ENCODE data around the gene DISP2. TPM values are rescaled to one million over a fixed set of nuclear protein-coding genes. Genes with fewer than 3 reads are reported as not detected.
A peak's percentile ranks its signal among the peaks of the same experiment; 100 is the strongest.

DISP2 gene
- total RNA-seq, 6 donors from 2014 or later = under 0.01 to 3.5 (median 0.13) TPM

DNA sequence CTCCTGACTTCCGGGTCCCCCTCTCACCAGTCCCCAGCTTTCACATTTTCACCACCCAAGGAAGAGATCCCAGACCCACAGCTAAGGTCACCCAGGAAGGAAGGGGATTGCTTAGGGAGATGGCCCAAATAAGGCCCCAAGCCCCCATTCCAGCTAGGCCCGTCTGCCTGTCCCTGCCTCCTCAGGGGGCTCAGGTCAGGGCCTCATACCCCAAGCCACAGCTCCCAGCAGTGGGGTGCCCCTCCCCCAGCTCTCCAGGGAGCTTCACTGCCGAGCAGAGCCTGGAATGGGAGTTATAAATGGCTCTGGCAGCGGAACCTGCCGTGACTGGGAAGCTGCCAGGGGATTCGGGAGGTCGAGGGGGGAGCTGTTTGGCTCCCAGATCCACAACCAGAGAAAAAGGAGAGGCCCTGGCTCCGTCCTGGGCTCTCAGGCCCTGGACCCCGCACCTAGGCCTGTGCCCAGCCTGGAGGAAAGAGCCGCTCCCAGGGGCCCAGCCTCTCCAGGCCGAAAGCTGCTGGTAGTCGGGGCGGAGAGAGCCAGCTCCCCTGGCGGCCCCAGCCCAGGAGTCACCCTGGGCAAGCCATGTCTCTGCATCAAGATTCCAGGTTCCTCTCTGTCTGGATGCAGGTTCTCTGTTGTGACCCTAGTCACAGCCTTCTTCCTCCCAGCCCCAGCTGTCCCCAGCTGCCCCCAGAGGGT is 17.8 kb upstream of the DISP2 start:
- Histone ChIP-seq H3K4me3 (peak overlapping the region; percentile 45 to 61 (median 52)), H3K27me3 (no peaks in the 10 kb centered on the region), H3K4me1 (peaks cover 80 to 87% (median 82%) of the 10 kb centered on the region in 4 donors), H3K9me3 (no peaks in the 10 kb centered on the region), H3K36me3 (peaks cover 0 to 22% (median 3%) of the 10 kb centered on the region in 4 donors), H3K27ac (peak overlapping the region; percentile 86 to 96 (median 94))
- ATAC-seq (ENCODE audit: low FRiP score in 2 of 2) = peak; percentile 9 to 41
- peak; percentile 65 to 84 for DNase-seq
- TF ChIP-seq EP300 (IDR thresholded peaks at IDR 0.05) (peak in 1 of 4 donors; percentile 29), POLR2A (IDR thresholded peaks at IDR 0.05) (no peak), POLR2AphosphoS5 (IDR thresholded peaks at IDR 0.05) (peak in 1 of 2 donors; percentile 18)
- TF ChIP-seq, protein P1, sequence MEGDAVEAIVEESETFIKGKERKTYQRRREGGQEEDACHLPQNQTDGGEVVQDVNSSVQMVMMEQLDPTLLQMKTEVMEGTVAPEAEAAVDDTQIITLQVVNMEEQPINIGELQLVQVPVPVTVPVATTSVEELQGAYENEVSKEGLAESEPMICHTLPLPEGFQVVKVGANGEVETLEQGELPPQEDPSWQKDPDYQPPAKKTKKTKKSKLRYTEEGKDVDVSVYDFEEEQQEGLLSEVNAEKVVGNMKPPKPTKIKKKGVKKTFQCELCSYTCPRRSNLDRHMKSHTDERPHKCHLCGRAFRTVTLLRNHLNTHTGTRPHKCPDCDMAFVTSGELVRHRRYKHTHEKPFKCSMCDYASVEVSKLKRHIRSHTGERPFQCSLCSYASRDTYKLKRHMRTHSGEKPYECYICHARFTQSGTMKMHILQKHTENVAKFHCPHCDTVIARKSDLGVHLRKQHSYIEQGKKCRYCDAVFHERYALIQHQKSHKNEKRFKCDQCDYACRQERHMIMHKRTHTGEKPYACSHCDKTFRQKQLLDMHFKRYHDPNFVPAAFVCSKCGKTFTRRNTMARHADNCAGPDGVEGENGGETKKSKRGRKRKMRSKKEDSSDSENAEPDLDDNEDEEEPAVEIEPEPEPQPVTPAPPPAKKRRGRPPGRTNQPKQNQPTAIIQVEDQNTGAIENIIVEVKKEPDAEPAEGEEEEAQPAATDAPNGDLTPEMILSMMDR (IDR thresholded peaks at IDR 0.05) = no peak
- WGBS, 2 donors = 15 to 48% methylated on average over 6 to 14 of the region's 14 CpGs

DNA sequence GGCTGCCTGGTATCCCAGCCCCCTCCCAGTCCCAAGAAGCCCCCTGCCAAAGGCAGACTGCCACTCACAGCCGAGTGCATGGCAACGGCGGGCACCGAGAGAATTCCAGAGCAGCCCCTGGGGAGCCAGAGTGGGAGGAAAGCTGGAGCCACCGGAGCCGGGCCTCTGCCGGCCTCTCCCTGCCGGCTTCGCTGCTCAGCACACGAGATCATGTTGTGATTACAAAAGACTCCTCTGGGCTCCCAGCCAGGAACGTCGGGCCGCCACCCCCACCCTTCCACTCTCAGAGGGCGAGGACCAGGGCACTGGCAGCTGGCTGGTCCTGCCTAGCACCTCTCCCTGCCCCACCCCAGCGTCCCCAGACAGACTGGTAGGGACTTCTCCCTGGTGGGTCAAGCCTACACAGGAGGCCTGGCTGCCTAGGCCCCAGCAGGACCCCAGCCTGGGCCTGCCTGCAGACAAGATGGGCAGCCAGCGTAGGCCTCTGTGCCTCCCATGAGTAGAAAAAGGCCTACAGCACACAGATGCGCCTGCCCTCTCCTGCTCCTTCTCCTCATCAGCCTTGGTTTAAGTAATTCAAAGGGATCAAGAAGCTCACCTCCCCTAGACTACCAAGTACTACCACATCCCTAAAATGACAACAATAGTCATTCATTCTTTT is 17.1 kb upstream of the DISP2 start, which contains the start of gene CCDC9B:
TSS of gene CCDC9B (minus strand) at position 200 of the 661 bp plus-strand sequence. CDS start at position 80, 120 bp downstream.
- WGBS, 2 donors = 29 to 100% methylated on average over 1 to 17 of the region's 17 CpGs
- H3K27ac ChIP-seq = peak within 1 kb of the TSS; percentile 86 to 96 (median 94)
- ATAC-seq (ENCODE audit: low FRiP score in 2 of 2) = peak; percentile 88 to 91

DNA sequence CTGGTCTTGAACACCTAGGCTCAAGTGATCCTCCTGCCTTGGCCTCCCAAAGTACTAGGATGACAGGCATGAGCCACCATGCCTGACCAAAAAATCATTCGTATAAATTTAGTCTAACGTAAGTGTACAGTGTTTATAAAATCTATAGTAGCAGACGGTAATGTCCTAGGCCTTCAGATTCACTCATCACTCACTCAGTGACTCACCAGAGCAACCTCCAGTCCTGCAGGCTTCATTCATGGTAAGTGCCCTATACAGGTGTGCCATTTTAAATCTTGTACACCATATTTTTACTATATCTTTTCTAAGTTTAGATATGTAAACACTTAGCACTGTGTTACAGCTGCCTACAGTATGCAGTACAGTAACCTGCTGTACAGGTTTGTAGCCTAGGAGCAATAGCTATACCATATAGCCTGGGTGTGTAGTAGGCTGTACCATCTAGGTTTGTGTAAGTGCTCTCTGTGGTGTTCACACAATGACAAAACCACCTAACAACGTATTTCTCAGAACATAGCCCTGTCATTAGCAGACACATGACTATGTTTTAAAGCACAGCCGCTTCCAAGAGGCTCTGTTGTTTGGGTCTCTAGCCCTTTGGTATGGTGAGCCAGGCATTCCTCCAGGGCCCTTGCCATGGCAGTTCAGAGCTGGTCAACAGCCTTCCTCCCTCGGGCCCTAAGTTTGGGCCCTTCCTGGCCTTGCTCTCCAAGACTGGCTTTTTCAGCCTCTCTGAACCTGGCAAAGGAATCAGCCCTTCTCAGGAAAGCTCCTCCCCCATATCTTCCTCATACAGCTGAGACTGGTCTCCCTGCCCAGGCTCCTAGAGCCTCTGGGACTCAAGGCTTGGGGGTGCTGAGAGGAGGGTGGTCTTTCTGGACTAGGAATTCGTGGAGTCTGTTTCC is 15.4 kb upstream of the DISP2 start:
- DNase-seq (no peak), ATAC-seq (ENCODE audit: low FRiP score in 2 of 2) (no peak)
- peak overlapping the region; percentile 18 to 73 (median 44) for H3K27ac ChIP-seq
- H3K9me3 ChIP-seq = no peaks in the 10 kb centered on the region
- TF ChIP-seq, protein P1 (IDR thresholded peaks at IDR 0.05) = no peak
- TF ChIP-seq EP300 (IDR thresholded peaks at IDR 0.05) = no peak
- no peak for TF ChIP-seq POLR2AphosphoS5 (IDR thresholded peaks at IDR 0.05)
- no peaks in the 10 kb centered on the region for H3K36me3 ChIP-seq
- H3K4me1 ChIP-seq = peaks cover 56 to 62% (median 58%) of the 10 kb centered on the region in 4 donors
- no peak overlapping the region for H3K4me3 ChIP-seq
- no peaks in the 10 kb centered on the region for H3K27me3 ChIP-seq
- 57 to 78% methylated on average over 7 of the region's 7 CpGs for WGBS, 2 donors

More for the DNA sequence above, 17.1 kb upstream of the DISP2 start, which contains the start of gene CCDC9B:
- H3K36me3 ChIP-seq = peaks cover 0 to 15% (median 3%) of the 10 kb centered on the region in 4 donors
- H3K4me1 ChIP-seq = peaks cover 73 to 80% (median 75%) of the 10 kb centered on the region in 4 donors
- DNase-seq = peak; percentile 95
- peak within 1 kb of the TSS; percentile 45 to 61 (median 52) for H3K4me3 ChIP-seq
- TF ChIP-seq EP300 (IDR thresholded peaks at IDR 0.05) = no peak
- peak; percentile 46 to 81 for TF ChIP-seq POLR2AphosphoS5 (IDR thresholded peaks at IDR 0.05)
- TF ChIP-seq POLR2A (IDR thresholded peaks at IDR 0.05) = peak in 3 of 4 donors; percentile 41 to 89 (median 57)
- TF ChIP-seq, protein P1 (IDR thresholded peaks at IDR 0.05) = peak in 2 of 6 experiments; percentile 9 to 17
- H3K9me3 ChIP-seq = no peaks in the 10 kb centered on the region
- H3K27me3 ChIP-seq = no peaks in the 10 kb centered on the region

DNA sequence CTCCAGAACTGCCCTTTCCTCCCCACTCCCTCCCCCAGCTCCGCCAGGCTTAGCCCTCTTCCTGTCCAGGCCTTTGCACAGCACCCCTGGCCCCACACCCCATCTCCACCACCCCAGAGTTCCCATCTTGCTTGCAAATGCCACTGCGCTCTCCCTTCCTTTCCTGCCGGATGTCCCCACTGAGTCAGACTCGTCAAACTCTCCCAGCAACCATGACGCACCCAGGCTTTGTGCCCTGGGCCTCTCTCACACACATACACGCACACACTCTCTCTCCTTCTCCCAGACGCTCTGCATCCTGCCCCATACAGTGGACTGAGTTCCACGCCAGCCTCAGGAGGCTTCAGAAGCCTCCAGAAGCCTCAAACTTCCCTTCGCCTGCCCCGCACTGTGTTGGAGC is 14.5 kb upstream of the DISP2 start:
- Histone ChIP-seq H3K36me3 (no peaks in the 10 kb centered on the region), H3K27ac (peak overlapping the region; percentile 18 to 73 (median 44)), H3K27me3 (no peaks in the 10 kb centered on the region), H3K9me3 (no peaks in the 10 kb centered on the region), H3K4me1 (peaks cover 47 to 54% (median 50%) of the 10 kb centered on the region in 4 donors), H3K4me3 (no peak overlapping the region)
- TF ChIP-seq, protein P1 (IDR thresholded peaks at IDR 0.05) = no peak
- TF ChIP-seq POLR2A (IDR thresholded peaks at IDR 0.05) (no peak), POLR2AphosphoS5 (IDR thresholded peaks at IDR 0.05) (peak in 1 of 2 donors; percentile 12), EP300 (IDR thresholded peaks at IDR 0.05) (no peak)
- DNase-seq (no peak), ATAC-seq (ENCODE audit: low FRiP score in 2 of 2) (no peak)
- WGBS, 2 donors = 77 to 79% methylated on average over 10 of the region's 10 CpGs
